WTC11 (cell line): ENCODE measurements around the gene TMEM130. TPM values are rescaled to one million over a fixed set of nuclear protein-coding genes. Genes with fewer than 3 reads are reported as not detected.

Experiments used
- ATAC-seq: fragments of 200-7000 bp; cut with Tn5 transposase; 2 replicates; pipeline ENCODE4 v1.10.0; 2021; ENCODE audit warnings: mild to moderate bottlenecking, moderate library complexity
- CTCF ChIA-PET: fragments of 300-600 bp; sonication (Branson Sonifier 250); formaldehyde crosslinking; loops from one replicate; lab custom pipeline; 2021; ENCODE audit warnings: antibody characterized with exemption; lab: Charles Lee
- POLR2A ChIA-PET: fragments of 350-600 bp; sonication (Branson Sonifier 250); formaldehyde crosslinking; loops from one replicate; lab custom pipeline; 2021; ENCODE audit warnings: antibody characterized with exemption; lab: Charles Lee
- DNase-seq: peaks from one replicate; pipeline ENCODE4 v3.0.0; 2021; ENCODE audit warnings: low spot score
- H3K27ac Mint-ChIP-seq: 2 replicates; pipeline ENCODE4 v1.8.0; 2021; ENCODE audit warnings: mixed read lengths
- H3K27me3 Mint-ChIP-seq: 2 replicates; pipeline ENCODE4 v1.8.0; 2021; ENCODE audit warnings: low read depth, mild to moderate bottlenecking, moderate library complexity, mixed read lengths
- H3K36me3 Mint-ChIP-seq: 2 replicates; pipeline ENCODE4 v1.8.0; 2021; ENCODE audit warnings: mixed read lengths
- H3K4me1 Mint-ChIP-seq: 2 replicates; pipeline ENCODE4 v1.8.0; 2022; ENCODE audit warnings: mixed read lengths
- H3K4me3 Mint-ChIP-seq: 2 replicates; pipeline ENCODE4 v1.8.0; 2021; ENCODE audit warnings: mild to moderate bottlenecking, moderate library complexity, mixed read lengths
- H3K9me3 Mint-ChIP-seq: 2 replicates; pipeline ENCODE4 v1.8.0; 2021; ENCODE audit warnings: mixed read lengths
- ATF1 ChIP-seq: sonication (generic); formaldehyde crosslinking; IDR thresholded peaks from 2 replicates; pipeline ENCODE4 v1.8.1; 2023; ENCODE audit warnings: mild to moderate bottlenecking, moderate library complexity, missing genetic modification reagents
- CBFB ChIP-seq: sonication (generic); formaldehyde crosslinking; IDR thresholded peaks from 2 replicates; pipeline ENCODE4 v1.8.1; 2022; ENCODE audit warnings: mild to moderate bottlenecking, low read depth, missing genetic modification reagents
- E2F5 ChIP-seq: sonication (generic); formaldehyde crosslinking; IDR thresholded peaks from 2 replicates; pipeline ENCODE4 v1.8.1; 2022; ENCODE audit warnings: mild to moderate bottlenecking, moderate library complexity, missing genetic modification reagents
- EMX1 ChIP-seq: fragments of 250-450 bp; sonication (Bioruptor Pico); IDR thresholded peaks from 2 replicates; pipeline ENCODE4 v1.8.0; 2021; ENCODE audit warnings: mild to moderate bottlenecking
- FOXP1 ChIP-seq: sonication (generic); formaldehyde crosslinking; IDR thresholded peaks from 2 replicates; pipeline ENCODE4 v1.8.0; 2022; ENCODE audit warnings: missing genetic modification reagents, mild to moderate bottlenecking, moderate library complexity, borderline replicate concordance
- FOXP4 ChIP-seq: sonication (generic); formaldehyde crosslinking; IDR thresholded peaks from 2 replicates; pipeline ENCODE4 v1.8.0; 2022; ENCODE audit warnings: mild to moderate bottlenecking, missing genetic modification reagents
- GRHL2 ChIP-seq: fragments of 250-450 bp; sonication (Bioruptor Pico); IDR thresholded peaks from 2 replicates; pipeline ENCODE4 v1.8.0; 2022; ENCODE audit warnings: mild to moderate bottlenecking, moderate library complexity; ENCODE audit not compliant: insufficient replicate concordance, severe bottlenecking
- MYBL2 ChIP-seq: sonication (generic); formaldehyde crosslinking; IDR thresholded peaks from 2 replicates; pipeline ENCODE4 v1.8.1; 2023; ENCODE audit warnings: mild to moderate bottlenecking, moderate library complexity, missing genetic modification reagents
- NFYB ChIP-seq: sonication (generic); formaldehyde crosslinking; conservative IDR thresholded peaks from 2 replicates; pipeline ENCODE4 v1.8.0; 2022; ENCODE audit warnings: low read depth, missing genetic modification reagents
- PRDM15 ChIP-seq: sonication (generic); formaldehyde crosslinking; IDR thresholded peaks from 2 replicates; pipeline ENCODE4 v1.8.0; 2022; ENCODE audit warnings: missing genetic modification reagents
- PRRX2 ChIP-seq: fragments of 250-450 bp; sonication (Bioruptor Pico); IDR thresholded peaks from 2 replicates; pipeline ENCODE4 v1.8.0; 2021; ENCODE audit warnings: mild to moderate bottlenecking
- SMAD3 ChIP-seq: sonication (generic); formaldehyde crosslinking; IDR thresholded peaks from 2 replicates; pipeline ENCODE4 v1.8.0; 2022; ENCODE audit warnings: missing genetic modification reagents, mild to moderate bottlenecking, borderline replicate concordance
- TEAD1 ChIP-seq: sonication (generic); formaldehyde crosslinking; IDR thresholded peaks from 2 replicates; pipeline ENCODE4 v1.8.0; 2022; ENCODE audit warnings: mild to moderate bottlenecking, missing genetic modification reagents
- TP53 ChIP-seq: sonication (generic); formaldehyde crosslinking; IDR thresholded peaks from 2 replicates; pipeline ENCODE4 v1.8.1; 2023; ENCODE audit warnings: mild to moderate bottlenecking, missing genetic modification reagents
- ZBTB21 ChIP-seq: sonication (generic); formaldehyde crosslinking; IDR thresholded peaks from 2 replicates; pipeline ENCODE4 v1.8.1; 2023; ENCODE audit warnings: mild to moderate bottlenecking, missing genetic modification reagents, borderline replicate concordance
- ZMAT4 ChIP-seq: fragments of 250-450 bp; sonication (Bioruptor Pico); IDR thresholded peaks from 2 replicates; pipeline ENCODE4 v1.9.0; 2021; ENCODE audit warnings: mild to moderate bottlenecking
- ZNF138 ChIP-seq: sonication (generic); formaldehyde crosslinking; conservative IDR thresholded peaks from 2 replicates; pipeline ENCODE4 v1.8.1; 2022; ENCODE audit warnings: mild to moderate bottlenecking, moderate library complexity, missing genetic modification reagents
- ZNF317 ChIP-seq: sonication (generic); formaldehyde crosslinking; IDR thresholded peaks from 2 replicates; pipeline ENCODE4 v1.8.1; 2023; ENCODE audit warnings: low read depth, mild to moderate bottlenecking, moderate library complexity, missing genetic modification reagents, borderline replicate concordance
- ZNF416 ChIP-seq: fragments of 250-450 bp; sonication (Bioruptor Pico); IDR thresholded peaks from 2 replicates; pipeline ENCODE4 v1.9.0; 2021; ENCODE audit warnings: mild to moderate bottlenecking, inconsistent platforms
- ZNF423 ChIP-seq: fragments of 250-450 bp; sonication (Bioruptor Pico); IDR thresholded peaks from 2 replicates; pipeline ENCODE4 v2.1.2; 2022; ENCODE audit warnings: mild to moderate bottlenecking, moderate library complexity
- total RNA-seq: library from RNA; stranded (reverse); gene quantifications from 3 replicates; pipeline ENCODE4 v1.2.3, GENCODE V29; 2021

Gene TMEM130
- total RNA-seq, 1 experiment from 2014 or later = 3.2 TPM

- no peak for DNase-seq
- ChIA-PET CTCF (interaction anchor here (0.6 to 3.5 kb wide), 3 partner anchors 41 to 1295 kb away, joined by 3 to 16 read pairs (median 5); no protein-coding TSS in a partner anchor), POLR2A (interaction anchor here (0.6 kb wide), 1 partner anchor 63 kb away, joined by 4 read pairs; no protein-coding TSS in a partner anchor)
- Mint-ChIP-seq H3K9me3 (no peaks in the 10 kb centered on the region), H3K36me3 (no peaks in the 10 kb centered on the region), H3K27ac (no peak overlapping the region), H3K27me3 (peaks cover 52% of the 10 kb centered on the region), H3K4me1 (peaks cover 3% of the 10 kb centered on the region; the same call in 1 of the 2 replicates), H3K4me3 (no peak overlapping the region)
- ATAC-seq = no peak
- TF ChIP-seq MYBL2 (CRISPR knock-in tag) (no peak), ZNF138 (no peak), GRHL2 (CRISPR knock-in tag) (no peak), TEAD1 (CRISPR knock-in tag) (no peak), TP53 (CRISPR knock-in tag) (no peak), PRDM15 (CRISPR knock-in tag) (no peak), FOXP1 (no peak), NFYB (CRISPR knock-in tag) (no peak), EMX1 (CRISPR knock-in tag) (no peak), FOXP4 (CRISPR knock-in tag) (no peak), E2F5 (CRISPR knock-in tag) (no peak), ZNF423 (no peak), ZNF317 (CRISPR knock-in tag) (no peak), PRRX2 (CRISPR knock-in tag) (no peak), CBFB (CRISPR knock-in tag) (no peak), SMAD3 (CRISPR knock-in tag) (no peak), ZBTB21 (CRISPR knock-in tag) (no peak), ATF1 (no peak), ZNF416 (CRISPR knock-in tag) (no peak), ZMAT4 (CRISPR knock-in tag) (no peak)
Observed at GRCh38 chr7:98872328-98872924, 2.6 kb upstream of the TMEM130 start.
